ENCODE data around the gene NUDT16L1.

NUDT16L1 gene

GRCh38 chr16:4683255-4684057 lies 9.9 kb upstream of the NUDT16L1 start:
- no peak for DNase-seq

- DNase-seq, result no peak
Measured at GRCh38 chr16:4684058-4684715, 9.2 kb upstream of the NUDT16L1 start.

DNA sequence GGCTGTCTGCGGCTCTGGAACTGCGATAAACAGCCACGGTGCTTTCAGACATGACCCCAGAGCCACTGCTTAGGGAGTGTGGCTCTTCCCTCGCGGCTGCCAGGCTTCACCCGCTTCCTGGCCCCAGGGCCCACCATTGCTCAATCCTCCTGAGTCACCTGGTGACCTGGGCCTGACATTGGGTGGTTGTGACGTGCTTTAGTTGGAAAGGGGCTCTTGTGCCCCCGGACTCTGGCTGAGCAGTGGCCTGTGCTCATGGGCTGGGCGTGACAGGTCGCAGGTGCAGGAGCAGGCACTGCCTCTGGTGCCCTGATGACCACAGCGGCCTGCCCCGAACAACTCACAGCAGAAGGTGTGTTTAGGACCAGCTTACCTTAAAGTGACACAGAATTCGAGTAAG lies 8.6 kb upstream of the NUDT16L1 start:
- DNase-seq, result no peak

GRCh38 chr16:4685292-4685691 lies 8.1 kb upstream of the NUDT16L1 start:
- DNase-seq, result no peak

GRCh38 chr16:4685776-4686496 lies 7.4 kb upstream of the NUDT16L1 start:
- no peak for DNase-seq

DNA sequence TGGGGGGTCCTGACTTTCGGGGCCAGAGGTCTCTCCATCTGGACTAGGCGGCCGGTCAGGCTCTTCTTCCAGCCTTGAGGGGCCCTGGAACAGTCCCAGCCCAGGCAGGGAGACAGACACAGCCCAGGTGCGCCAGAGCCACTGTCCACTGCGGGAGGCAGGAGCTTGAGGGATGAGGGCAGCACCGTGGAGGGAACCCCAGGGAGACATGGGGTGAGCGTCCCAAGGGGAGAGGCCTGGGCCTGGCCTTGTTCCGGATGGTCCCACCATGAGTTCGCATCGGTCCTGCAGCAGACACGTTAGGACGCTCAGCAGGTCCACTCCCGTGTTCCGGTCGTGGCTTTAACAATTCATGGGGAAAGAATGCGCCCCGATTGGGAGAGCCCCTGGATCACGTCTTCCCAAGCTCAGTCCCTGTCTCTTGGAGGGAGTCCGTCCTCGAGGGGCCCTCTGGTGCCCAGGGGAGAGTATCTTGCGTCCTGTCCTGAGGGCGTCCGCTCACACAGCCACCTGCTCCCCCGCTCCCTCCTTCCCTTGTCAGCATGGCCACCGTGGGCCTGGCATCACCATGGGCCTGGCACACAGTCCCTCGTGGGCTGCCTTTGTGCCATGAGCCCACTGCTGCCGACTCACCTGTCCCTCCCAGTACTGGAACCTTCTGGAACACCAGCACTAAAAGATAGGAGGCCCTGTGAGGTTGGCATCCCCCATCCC lies 6.7 kb upstream of the NUDT16L1 start:
- DNase-seq, result no peak

GRCh38 chr16:4687416-4687815 lies 5.9 kb upstream of the NUDT16L1 start:
- DNase-seq, result no peak

DNA sequence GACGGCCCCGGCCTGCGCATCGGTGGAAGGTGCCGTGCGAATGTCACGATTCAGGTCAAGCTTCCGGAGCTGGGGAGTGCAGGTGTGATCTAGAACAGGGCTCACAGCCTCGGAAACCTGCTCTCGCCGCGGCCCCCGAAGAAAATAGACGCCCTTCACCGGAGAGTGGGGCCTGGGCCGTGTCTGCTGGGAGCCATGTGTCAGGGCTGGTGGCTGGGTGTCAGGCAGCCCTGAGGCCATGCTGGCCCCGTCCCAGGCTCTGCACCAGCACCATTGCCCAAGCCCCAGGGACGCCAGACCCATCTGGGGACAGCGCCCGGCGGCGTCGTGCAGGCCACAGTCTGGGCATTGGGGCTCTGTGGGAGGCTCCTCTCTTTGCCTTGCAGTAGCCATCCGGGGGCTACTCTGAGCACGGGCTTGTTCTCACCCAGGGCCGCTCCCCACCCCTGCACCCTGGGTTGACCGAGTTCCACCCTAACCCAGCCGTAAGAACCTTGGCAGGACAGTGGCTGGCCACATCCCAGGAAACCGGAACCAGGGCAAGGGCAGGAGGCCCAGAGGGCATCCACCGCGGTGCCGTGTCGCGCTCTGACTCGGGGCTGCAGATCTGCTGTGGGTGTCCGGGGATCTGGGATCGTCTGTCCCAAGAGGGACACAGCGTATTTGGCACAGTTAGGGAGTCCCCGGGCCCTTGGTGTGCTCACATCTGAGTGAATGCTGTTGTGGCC lies 5.3 kb upstream of the NUDT16L1 start:
- DNase-seq, result no peak

DNA sequence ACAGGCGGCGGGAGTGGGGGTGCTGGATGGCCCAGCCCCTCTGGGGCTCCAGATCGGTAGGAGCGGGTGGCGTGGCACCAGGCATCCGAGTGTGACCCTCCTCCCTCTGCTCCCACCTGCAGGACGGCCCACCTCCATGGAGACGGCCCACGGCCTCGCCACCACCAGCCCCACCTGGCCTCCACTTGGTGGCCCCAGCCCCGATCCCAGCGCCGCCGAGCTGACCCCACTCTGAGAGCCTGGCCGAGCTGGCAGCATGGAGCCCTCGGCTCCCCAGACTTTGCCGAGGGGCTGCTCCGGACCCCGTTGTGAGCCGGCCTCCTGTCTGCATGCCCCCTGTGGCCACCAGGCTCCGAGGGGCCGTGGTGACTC lies 4.7 kb upstream of the NUDT16L1 start:
- DNase-seq, result no peak

- no peak for DNase-seq
Measured at GRCh38 chr16:4689091-4689671, 4.2 kb upstream of the NUDT16L1 start.

- DNase-seq, result no peak
Measured at GRCh38 chr16:4689864-4690704, 3.3 kb upstream of the NUDT16L1 start.

DNA sequence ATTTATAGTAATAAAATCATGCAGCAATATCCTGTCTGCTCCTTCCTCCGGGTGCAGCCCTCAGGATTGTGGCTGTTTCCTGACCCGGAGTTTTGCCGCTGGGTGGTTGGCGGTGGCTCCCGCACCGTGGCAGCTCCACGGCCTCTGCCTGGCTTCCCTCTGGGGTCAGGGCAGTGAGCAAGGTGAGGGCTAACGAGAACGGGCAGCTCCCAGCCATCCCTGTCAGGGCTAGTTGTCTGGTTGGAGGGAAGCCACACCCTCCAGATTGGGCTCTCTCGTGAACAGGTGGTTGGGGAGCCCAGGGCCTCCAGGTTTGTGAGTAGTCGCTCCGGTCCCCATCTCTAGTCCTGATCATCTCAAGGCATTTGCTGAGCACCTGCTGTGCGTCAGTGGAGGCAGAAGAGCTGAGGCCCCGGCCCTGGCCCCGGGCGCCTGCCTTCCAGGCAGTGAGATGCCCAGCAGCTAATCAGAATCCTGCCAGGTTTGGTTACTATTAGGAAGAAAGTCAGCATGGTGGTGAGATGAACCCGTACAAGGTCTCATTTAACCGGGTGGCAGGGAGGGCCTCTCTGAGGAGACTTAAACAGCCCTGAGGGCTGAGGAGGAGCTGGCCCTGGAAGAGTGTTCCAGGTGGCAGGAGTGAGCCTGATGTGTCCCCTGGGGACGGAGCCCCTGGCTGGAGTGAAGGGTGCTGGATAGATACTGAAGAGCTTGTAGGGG lies 2.3 kb upstream of the NUDT16L1 start:
- DNase-seq, result no peak

GRCh38 chr16:4691666-4692412 lies 1.5 kb upstream of the NUDT16L1 start:
- DNase-seq, result no peak

DNA sequence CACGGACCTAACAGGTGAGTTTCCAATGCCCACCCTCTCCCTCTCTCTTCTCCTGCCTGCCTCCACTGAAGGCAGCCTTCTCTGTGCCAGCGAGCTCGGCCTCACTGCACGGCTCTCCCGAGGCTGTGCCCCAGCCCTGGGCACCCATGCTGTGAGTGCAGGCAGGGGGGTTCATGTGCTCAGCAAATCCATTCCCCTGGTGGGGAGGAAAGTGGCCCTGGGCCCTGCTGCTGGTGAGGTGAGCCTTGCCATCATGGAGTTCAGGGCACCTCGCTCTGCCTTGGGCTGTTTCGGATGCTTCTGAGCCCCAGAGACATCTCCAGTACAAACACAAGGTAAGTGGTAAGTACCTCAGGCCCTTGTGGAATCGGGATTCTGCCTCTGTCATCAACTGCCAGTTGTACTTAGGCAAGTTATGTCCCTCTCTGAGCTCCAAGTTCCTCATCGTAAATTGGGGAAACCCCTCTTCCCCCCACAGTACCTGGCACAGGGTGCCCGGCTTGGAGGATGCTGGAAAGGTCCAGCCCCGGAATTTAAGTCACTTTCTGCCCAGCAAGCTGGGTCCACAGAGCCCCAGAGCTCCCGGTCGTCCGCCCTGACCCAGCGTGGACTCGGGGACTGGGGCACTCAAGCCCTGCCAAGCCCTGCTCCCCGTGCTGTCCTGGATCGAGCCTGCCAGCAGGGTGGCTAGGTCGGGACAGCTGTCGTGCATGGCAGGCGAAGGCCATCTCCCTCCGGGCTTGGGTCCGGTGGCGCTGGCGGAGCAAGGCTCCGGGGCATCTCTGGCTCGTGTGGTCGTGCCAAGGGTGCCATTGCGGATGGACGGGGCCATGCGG lies 684 bp upstream of the NUDT16L1 start:
- DNase-seq, result no peak

GRCh38 chr16:4693956-4694641 lies 737 bp downstream of the NUDT16L1 start:
- no peak for DNase-seq

DNA sequence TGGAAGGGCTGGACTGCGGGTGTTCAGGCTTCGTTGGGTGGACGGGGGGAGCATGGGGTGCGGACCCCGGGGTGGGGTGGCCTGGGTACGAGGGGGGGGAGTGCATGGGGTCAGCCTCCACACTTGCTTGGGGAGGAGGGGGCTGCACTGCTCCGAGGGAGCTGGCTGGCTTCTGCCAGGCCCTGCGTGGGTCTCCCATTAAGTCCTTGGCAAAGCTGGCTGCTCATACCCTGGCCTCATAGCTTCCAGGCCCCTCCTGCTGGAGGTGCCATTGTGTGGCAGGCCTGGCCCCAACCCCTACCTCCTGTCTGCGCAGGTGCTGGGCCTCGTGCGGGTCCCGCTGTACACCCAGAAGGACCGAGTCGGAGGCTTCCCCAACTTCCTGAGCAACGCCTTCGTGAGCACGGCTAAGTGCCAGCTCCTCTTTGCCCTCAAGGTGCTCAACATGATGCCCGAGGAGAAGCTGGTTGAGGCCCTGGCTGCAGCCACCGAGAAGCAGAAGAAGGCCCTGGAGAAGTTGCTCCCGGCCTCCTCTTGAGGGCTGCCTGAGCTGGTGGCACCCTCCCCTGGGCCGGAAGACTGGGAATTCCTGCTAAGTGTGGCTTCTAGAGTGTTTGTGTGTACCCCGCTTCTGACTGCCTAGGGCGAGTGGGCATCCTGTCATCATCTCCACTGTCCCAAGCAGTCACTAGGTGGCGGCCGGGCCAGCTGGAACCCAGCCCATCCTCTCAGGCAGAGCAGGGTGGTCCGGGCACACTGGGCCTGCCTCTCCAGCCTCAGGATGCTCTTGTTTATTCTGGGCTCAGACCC lies 1.5 kb downstream of the NUDT16L1 start:
- no peak for DNase-seq

DNA sequence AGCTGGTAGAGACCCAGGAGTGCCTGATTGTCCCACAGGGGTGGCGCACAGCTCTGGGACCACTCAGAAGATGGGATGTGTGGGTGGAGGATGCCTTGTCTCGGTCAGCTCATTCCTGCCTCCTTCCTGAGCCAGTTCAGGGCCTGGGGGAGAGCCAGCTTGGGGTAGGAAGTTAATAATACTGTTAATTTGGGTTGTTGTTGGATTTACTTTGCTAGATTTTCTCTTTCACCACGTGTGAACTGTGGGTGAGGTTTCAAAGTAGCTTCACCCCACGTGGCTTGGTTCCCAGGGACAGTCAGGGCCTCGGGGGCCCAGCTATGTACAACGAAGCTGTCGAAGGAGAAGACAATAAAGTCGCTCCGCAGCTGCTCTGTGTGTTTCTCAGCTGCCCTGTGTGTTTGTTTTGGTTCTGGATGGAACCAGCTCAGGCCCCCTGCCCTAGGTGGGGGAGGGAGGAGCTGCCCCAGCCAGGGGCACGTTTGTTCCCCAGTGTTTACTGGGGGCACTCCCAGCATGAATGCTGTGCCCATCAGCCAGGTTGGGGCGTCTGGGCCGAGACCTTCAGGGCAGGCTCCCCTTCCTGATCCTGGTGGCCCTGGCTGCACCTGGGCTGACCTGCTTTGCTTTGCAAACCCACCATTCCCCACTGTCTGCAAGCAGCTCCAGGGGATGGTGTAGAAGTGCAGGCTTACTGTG lies 2.3 kb downstream of the NUDT16L1 start:
- DNase-seq, result no peak
